Measurements from ENCODE around the gene CTTN.
"Not testable (repeated sequence)": the region's sequence is repeated elsewhere in the genome, so short reads cannot be mapped to it uniquely, and the experiment has no call there.

The CTTN gene

GRCh38 chr11:70429724-70430521 is 31.6 kb downstream of the CTTN start:
- DNase-seq, result no peak

DNA sequence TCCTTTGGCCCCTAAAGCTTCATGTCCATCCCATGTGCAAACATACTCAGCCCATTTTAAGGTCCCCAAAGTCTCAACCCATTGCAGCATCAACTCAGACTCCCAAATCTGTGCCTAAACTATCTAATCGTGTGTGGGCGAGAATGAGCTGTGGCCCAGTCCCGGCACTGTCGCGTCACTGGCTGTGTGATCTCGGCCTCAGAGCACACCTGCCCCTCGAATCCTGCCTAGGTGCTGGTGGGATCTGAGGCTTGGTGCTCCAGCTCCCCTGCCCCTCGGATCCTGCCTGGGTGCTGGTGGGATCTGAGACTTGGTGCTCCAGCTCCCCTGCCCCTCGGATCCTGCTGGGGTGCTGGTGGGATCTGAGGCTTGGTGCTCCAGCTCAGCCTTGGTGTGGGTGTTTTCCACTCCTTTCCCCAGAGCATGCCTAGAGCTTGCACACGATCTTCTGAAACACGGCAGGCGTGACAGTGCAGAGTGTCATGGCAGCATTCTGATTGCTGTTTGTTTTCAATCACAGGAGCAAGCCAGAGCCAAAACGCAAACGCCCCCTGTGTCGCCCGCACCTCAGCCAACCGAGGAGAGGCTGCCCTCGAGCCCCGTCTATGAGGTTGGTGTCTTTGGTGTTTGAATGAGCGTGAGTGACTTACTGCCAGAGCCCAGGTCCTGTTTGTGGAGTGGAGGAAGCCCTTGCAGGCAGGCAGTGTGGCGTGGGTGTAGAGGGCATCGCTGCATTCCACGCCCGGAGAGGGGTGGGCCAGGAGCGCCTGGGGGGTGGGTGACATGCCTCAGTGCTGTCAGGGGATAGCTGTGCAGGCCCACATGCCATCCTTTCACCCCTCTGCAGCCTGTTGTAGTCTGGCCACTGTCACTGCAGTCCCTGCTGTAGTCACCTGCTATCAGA is 32.6 kb downstream of the CTTN start:
- DNase-seq, result no peak

GRCh38 chr11:70431611-70432010 is 33.3 kb downstream of the CTTN start:
- no peak for DNase-seq

DNA sequence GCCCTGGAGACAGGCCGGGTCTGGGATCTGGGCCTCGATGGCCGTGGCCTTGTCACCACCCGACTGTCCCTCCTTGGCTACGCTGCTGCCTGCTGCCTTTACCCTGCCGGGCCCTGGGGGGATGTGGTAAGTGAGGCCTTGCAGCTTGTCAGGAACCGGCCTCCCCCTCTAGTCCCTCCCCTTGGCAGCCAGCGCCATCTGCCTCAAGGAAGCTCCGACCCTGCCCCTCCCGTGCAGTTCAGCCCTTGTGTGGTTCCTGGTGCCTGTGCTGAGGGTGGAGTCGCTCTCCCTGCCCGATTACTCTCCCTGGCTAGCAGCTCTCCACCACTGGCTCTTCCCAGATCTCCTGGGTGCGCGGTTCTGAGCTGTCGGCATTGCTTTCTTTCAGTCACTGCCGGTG is 33.7 kb downstream of the CTTN start:
- DNase-seq, result no peak

DNA sequence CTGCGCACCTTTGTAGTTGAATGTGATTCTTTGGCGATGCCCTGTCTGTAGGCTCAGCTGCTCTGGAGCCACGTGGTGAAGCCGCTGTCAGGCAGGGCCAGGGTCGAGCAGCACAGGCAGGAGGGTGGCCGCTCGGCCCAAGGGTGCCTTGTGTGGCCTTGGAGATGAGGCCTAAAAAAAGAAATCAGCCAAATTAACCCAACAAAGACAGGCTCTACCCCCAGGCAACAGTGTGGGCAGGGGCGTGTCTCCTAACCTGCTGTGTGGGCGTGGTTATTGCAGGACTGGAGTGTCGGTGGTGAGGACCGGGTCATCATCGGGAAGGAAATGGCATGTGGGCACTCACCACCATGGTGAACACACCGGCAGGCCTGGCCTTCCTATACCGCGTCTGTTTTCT is 34.3 kb downstream of the CTTN start:
- DNase-seq, result no peak

GRCh38 chr11:70433038-70433437 is 34.7 kb downstream of the CTTN start:
- no peak for DNase-seq

DNA sequence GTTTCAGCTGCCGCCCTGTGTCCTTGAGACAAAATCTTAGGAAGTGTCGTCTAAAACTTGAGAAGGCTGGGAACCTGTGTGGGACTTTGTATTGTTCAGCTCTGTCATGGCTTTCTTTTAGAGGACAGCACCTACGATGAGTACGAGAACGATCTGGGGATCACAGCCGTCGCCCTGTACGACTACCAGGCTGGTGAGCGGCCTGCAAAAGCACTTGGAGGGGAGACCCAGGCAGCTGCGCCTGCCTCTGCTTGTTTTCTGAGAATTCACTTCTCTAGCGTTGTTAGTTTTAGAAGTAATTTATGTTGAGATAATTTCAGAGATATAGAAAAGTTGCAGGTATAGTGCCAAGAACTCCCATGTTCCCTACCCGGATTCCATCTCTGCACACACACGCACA is 35.2 kb downstream of the CTTN start:
- no peak for DNase-seq

DNA sequence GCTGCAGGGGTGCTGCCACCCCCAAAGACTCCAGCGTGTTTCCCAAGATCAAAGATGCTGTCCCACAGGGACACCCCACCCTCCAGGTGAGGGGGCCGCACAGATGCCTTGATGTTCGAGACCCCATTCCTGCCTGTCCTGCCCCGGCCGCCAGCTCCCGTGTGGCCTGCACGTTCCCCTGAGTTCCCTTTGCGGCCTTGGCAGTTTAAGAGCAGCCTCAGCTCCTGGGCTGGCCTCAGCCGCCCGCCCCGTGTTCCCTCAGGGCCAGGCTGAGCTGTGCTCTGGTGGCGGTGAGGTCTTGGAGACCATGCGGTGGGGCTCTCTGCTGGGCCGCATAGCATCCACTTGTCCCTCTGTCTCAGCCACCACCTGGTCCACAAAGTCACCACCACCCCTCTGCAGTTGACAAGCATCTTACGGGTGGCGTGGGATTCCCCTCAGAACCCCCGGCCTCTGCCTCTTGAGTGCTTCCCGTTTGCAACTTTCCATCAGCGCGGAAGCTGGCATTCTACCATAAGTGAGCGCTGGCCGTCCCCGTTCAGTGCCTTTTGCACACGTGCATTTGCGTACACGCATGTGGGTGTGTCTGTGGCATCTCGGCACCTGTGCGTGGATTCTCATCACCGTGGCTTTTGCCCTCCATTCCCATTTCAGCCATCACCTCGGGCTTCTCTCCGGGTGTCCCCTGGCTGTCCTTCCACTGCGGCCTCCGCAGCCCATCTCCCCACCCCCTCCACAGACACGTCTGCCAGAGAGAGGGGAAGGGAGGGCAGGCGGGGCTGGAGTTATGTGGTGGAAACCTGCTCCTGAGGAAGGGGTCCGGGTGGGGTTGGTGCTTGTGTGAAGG is 35.9 kb downstream of the CTTN start:
- DNase-seq, result no peak

- no peak for DNase-seq
These were observed 36.5 kb downstream of the CTTN start for GRCh38 chr11:70434813-70435278.

GRCh38 chr11:70435361-70435760 is 37.0 kb downstream of the CTTN start:
- no peak for DNase-seq

DNA sequence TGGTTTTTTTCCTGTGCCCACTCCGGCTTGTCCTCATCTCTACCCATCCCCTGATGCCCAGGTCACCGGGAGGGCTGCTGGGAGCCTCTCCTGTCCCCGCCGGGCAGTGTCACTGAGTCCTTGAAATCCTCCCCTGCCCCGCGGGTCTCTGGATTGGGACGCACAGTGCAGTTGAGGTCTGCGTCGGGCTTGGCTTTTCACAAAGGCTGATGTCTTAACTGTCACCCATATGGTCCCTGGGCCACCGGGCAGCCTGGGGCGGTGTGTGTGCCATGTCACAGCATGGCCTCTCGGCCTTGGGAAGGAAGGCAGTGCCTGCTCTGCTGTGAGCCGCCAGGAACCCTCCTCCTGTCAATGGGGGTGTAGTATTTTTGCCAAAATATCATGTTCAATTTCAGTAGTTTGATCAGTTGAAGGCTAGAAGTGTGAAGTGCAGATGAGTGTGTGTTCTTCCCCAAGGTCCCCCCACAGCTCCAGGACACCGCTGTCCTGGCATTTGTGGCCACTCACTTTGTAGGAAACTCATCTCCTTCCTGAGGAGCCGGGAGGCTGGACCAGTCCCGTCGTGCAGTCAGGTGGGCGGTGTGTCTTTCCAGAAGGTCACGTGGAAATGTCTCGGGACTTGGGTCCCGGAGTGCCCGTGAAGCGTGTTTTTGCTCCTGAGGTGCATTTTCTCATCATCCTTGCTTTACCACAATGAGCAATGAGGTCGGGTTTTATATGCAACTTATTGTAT is 37.6 kb downstream of the CTTN start:
- no peak for DNase-seq

DNA sequence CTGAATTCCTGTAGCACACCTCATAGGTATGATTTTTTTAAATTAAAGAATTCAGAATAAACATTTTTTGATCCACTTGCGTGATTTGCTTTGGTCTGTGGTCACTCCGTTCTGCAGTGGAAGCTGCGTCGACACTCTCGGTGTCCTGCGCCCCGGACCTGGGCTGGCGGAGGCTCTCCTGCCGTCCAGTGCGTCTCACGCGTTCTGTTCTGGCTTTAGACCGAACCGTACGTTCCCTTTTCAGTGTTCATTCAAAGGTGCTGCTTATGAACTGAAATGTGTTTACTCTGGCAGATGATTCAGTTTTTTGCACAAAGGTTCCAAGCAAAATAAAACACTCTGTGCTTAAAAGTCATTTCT is 38.2 kb downstream of the CTTN start:
- DNase-seq, result no peak

GRCh38 chr11:70437111-70437784 is 38.9 kb downstream of the CTTN start:
- DNase-seq, result no peak

DNA sequence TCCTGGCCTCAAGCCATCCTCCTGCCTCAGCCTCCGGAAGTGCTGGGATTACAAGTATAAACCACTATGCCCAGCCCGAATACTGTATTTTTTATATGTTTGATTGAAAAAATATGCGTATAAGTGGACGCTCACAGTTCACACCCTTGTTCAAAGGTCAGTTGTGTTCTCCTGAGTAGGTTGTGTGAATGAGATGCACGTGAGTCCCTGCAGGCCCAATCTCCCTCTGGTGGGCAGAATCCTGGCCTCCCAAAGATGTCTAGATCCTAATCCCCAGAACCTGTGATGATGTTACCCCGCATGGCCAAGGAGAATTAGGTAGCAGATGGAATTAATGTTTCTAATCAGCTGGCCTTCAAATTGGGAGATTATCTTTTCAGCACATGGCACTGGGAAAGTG is 41.9 kb downstream of the CTTN start:
- no peak for DNase-seq

DNA sequence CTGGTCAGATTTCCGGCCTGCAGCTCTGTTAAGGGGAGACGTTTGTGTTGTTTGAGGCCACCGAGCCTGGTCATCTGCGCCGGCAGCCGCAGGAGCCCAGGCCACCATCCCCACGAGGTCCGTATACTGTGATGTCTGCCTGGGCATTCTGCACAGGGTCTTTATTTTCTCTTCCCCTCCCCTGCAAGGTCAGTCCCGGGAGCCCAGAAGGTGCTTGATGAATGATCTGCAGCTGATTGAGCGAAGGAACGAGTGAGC is 45.4 kb downstream of the CTTN start:
- no peak for DNase-seq

DNA sequence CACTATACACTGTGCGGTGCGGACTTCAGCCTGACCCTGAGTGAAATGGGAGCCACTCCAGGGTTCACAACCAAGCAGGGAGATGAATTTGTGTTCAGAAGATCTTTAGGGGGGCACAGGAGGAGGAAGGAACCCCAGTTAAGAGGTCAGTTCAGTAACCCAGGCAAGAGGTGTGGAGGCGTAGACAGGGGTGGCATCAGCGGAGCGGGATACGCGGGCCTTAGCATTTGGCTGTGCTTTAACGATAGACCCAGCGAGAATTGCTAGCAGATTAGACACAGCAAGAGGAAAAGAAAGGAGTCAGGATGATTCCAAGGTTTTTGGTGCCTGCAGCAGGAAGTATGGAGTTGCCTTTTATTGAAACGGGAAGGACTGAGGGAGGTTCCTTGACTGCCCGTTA is 46.8 kb downstream of the CTTN start:
- no peak for DNase-seq

- DNase-seq, result no peak
These were observed 47.3 kb downstream of the CTTN start for GRCh38 chr11:70445605-70446004.

GRCh38 chr11:70448983-70449567 is 50.7 kb downstream of the CTTN start:
- no peak for DNase-seq

DNA sequence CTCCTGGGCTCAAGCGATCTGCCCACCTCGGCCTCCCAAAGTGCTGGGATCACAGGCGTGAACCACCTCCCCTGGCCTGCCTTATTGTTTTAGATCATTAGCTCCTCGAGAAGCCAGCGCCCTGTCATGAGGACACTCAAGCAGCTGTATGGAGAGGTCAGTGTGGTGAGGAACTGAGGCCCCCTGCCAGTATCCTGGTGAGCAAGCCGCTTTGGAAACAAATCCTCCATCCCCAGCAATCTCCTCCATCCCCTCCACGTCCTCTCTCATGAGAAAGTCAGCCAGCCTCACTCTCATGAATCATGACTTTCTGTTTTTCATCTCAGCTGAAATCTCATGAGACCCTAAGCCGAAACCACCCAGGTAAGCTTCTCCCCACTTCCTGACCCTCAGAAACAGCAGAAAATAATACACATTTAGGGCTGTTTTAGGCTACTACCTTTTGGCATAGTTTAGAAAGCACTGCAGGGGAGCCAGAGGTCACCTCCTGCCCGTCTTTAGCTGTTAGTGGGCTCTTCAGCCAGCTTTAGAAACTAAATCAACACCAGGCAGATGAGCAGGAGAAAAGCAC is 56.0 kb downstream of the CTTN start:
- no peak for DNase-seq

- not testable (repeated sequence) for DNase-seq
These were observed 56.5 kb downstream of the CTTN start for GRCh38 chr11:70454811-70455210.

- DNase-seq, result no peak
These were observed 57.0 kb downstream of the CTTN start for GRCh38 chr11:70455354-70455753.

Data from midbrain (tissue), 1 donor.